GM19099 (cell line): Measurements from ENCODE around the gene NUP188.

ENCODE experiments used
- POLR2A ChIP-seq: IDR thresholded peaks from 3 replicates; pipeline ENCODE4 v1.6.1; 2011; ENCODE audit warnings: low read depth; ENCODE audit not compliant: insufficient read length; ENCODE audit errors: extremely low read depth

Gene NUP188

GRCh38 chr9:129021091-129021490, 73.6 kb downstream of the NUP188 start:
- TF ChIP-seq POLR2A: no peak

- no peak for TF ChIP-seq POLR2A
Observed at GRCh38 chr9:129022037-129022436, 74.5 kb downstream of the NUP188 start.

- no peak for TF ChIP-seq POLR2A
Observed at GRCh38 chr9:129023036-129023907, 75.8 kb downstream of the NUP188 start.

DNA sequence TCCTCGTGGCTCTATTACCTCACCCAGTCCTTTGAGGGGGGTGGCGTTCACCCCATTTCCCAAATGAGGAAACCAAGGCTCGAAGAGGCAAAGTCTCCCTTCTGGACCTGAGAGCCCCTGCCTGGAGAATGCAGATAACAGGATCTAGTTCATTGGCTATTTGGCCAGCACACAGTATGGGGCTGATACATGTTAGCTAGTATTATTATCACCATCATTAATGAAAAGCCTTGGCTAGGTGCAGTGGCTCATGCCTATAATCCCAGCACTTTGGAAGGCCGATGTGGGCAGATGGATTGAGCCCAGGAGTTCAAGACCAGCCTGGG, 76.4 kb downstream of the NUP188 start:
- TF ChIP-seq POLR2A: no peak

DNA sequence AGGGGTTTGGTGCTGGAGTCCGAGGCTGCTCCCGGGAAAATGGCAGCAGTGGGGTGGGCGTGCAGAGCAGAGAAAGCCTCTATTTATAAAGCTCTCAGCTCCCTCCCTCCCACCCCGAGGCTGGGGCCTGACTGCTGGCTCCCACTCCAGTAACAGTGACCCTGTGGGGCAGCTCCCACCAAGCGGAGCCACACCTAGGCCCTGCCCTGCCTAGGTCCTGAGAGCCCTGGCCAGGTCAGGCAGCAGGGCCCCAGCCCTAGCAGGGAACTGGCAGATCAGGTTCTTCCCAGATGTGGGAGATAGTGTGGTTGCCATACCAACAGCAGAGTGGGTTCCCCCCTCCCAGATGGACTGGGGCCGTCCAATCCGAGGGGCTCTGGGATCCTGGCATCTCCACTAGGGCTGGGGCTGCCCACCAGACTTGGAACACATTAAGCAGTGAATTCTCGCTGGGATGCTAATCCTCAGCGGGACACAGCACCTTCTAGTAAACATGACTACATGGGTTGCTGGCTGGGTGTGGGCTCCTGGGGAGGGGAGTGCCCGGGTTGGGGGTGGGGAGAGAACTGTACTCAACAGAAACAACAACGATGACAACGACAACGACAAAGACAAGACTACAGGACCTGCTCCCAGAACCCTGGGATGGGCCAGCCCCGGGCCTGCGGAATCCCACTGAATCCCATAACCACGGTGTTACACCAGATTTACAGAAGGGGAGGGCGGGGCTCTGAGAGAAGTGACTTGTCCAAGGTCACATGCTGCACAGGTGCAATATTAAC, 79.1 kb downstream of the NUP188 start:
- no peak for TF ChIP-seq POLR2A

- no peak for TF ChIP-seq POLR2A
Observed at GRCh38 chr9:129027224-129027684, 79.8 kb downstream of the NUP188 start.

- no peak for TF ChIP-seq POLR2A
Observed at GRCh38 chr9:129027685-129028191, 80.2 kb downstream of the NUP188 start.

GRCh38 chr9:129028192-129028966, 80.9 kb downstream of the NUP188 start, which contains the start of gene SH3GLB2:
Gene SH3GLB2, minus strand, starts transcription at chr9:129028331. Its CDS starts 177 bp downstream, at chr9:129028154.
- TF ChIP-seq POLR2A: peak; percentile 39

GRCh38 chr9:129030191-129030590, 82.7 kb downstream of the NUP188 start:
- no peak for TF ChIP-seq POLR2A

GRCh38 chr9:129031514-129031913, 84.0 kb downstream of the NUP188 start:
- TF ChIP-seq POLR2A: no peak

GRCh38 chr9:129032541-129033159, 85.2 kb downstream of the NUP188 start:
- TF ChIP-seq POLR2A: no peak

DNA sequence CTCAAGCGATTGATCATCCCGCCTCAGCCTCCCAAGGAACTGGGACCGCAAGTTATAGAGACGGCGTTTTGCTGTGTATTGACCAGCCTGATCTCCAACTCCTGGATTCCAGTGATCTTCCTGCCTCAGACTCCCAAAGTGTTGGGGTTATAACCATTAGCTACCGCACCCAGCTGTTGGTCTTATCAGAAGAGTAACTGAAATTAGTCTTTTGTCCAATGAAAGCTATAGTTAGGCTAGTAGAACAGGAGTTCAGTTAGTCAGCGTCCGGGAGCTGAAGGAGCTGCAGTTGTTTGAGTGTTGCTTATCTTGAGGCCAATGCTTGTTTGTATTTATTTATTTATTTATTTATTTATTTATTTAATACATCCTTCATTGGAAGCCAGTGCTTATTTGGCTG, 85.7 kb downstream of the NUP188 start:
- no peak for TF ChIP-seq POLR2A

GRCh38 chr9:129036241-129036922, 88.9 kb downstream of the NUP188 start, which contains the start of gene MIGA2:
Gene MIGA2, plus strand, starts transcription at chr9:129036626. Its CDS starts 3,969 bp downstream, at chr9:129040595.
- peak; percentile 90 for TF ChIP-seq POLR2A

- TF ChIP-seq POLR2A: no peak
Observed at GRCh38 chr9:129036923-129037766, 89.6 kb downstream of the NUP188 start.

- no peak for TF ChIP-seq POLR2A
Observed at GRCh38 chr9:129037767-129038098, 90.2 kb downstream of the NUP188 start.
